Heart left ventricle (tissue), 13 donors: ENCODE data around the gene SOX10.

ENCODE experiments used
- POLR2A ChIP-seq, 2 donors: fragments of 450-650 bp; IDR thresholded peaks; one replicate each; pipeline ENCODE4 v1.6.1; 2017; ENCODE audit warnings: antibody characterized with exemption in 2 of 2, mild to moderate bottlenecking in 2 of 2, moderate library complexity in 2 of 2
- TF ChIP-seq, protein P1 (sequence below), 12 donors: fragments of 200-600 bp; sonication (generic) in 4 of 12; IDR thresholded peaks; one replicate each; pipeline versions ENCODE4 v1.5.0 to v1.8.0; 2018 to 2022; ENCODE audit warnings: antibody characterized with exemption in 12 of 12, mild to moderate bottlenecking in 5 of 12
- donor health status: ischemic (EF 13 %, LVEDD 7.1; RV severe dilation, severe dysfunction).
- donor health status: DM: no; HTN: yes; CAD: no.
- donor health status: DM: no; HTN: no; CAD: no.
- donor health status: ischemic (EF 25% LVEDD 6.9; RV normal size, moderate dysfunction).
- donor health status: ischemic (EF 25% LVEDD 5.7; RV mildly dilated, moderate dysfunction).
- donor health status: ischemic (EF 35%, LVEDD 5.7; RV mildly dilated, moderate dysfunction).
- donor health status: nonischemic (EF 11% LVEDD 7.7; RV severe dilation, severe dysfunction).
- donor health status: DM: yes; HTN: yes; CAD: no.
- donor health status: PGD.
- donor health status: ischemic (EF 29% LVEDD 5.4; RV normal size, mild dysfunction).
- donor health status: nonischemic (EF 23%, LVEDD 6.1; RV moderate dilation, normal function).

DNA sequence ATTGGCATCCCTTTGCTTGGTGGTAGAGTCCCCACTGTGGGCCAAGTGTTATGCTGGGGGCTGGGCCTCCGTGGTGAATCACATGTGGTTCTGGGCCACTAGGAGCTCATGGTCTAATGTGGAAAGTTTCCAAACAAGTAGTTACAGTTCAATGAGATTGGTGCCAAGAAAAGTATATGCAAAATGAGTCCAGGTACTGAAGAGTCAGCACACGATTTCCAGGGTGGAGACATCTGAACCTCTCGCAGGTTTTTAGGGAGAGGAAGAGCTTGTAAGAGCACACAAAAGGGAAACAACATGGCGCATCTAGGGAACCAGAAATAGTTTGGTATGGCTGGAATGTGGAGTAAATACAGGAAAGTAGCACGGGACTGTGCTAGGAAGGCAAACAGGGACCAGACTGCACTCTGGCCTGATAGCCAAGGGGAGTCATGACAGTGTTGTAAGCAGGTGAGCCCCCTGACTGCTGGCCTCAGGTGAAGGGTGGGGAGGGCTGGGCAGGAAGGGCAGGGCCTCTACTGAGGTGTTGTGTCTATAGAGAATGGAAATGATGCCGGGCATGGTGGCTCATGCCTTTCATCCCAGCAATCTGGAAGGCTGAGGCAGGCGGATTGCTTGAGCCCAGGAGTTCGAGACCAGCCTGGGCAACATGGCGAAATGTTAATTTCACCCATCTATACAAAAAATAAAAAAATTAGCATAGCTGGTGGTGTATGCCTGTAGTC lies 18.3 kb downstream of the SOX10 start:
- TF ChIP-seq, protein P1, sequence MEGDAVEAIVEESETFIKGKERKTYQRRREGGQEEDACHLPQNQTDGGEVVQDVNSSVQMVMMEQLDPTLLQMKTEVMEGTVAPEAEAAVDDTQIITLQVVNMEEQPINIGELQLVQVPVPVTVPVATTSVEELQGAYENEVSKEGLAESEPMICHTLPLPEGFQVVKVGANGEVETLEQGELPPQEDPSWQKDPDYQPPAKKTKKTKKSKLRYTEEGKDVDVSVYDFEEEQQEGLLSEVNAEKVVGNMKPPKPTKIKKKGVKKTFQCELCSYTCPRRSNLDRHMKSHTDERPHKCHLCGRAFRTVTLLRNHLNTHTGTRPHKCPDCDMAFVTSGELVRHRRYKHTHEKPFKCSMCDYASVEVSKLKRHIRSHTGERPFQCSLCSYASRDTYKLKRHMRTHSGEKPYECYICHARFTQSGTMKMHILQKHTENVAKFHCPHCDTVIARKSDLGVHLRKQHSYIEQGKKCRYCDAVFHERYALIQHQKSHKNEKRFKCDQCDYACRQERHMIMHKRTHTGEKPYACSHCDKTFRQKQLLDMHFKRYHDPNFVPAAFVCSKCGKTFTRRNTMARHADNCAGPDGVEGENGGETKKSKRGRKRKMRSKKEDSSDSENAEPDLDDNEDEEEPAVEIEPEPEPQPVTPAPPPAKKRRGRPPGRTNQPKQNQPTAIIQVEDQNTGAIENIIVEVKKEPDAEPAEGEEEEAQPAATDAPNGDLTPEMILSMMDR (IDR thresholded peaks at IDR 0.05) = no peak
- TF ChIP-seq POLR2A (IDR thresholded peaks at IDR 0.05) = no peak
